Effector CD8-positive, alpha-beta T cell (primary cell): ENCODE measurements around the gene NKPD1.

ENCODE experiments used
- DNase-seq: peaks from one replicate; lab custom pipeline; 2025; lab: John Stamatoyannopoulos, UW

The NKPD1 gene

GRCh38 chr19:45154064-45154827 is 6.5 kb downstream of the NKPD1 start:
- DNase-seq: no peak

GRCh38 chr19:45153339-45154063 is 7.3 kb downstream of the NKPD1 start:
- peak; percentile 7 for DNase-seq

DNA sequence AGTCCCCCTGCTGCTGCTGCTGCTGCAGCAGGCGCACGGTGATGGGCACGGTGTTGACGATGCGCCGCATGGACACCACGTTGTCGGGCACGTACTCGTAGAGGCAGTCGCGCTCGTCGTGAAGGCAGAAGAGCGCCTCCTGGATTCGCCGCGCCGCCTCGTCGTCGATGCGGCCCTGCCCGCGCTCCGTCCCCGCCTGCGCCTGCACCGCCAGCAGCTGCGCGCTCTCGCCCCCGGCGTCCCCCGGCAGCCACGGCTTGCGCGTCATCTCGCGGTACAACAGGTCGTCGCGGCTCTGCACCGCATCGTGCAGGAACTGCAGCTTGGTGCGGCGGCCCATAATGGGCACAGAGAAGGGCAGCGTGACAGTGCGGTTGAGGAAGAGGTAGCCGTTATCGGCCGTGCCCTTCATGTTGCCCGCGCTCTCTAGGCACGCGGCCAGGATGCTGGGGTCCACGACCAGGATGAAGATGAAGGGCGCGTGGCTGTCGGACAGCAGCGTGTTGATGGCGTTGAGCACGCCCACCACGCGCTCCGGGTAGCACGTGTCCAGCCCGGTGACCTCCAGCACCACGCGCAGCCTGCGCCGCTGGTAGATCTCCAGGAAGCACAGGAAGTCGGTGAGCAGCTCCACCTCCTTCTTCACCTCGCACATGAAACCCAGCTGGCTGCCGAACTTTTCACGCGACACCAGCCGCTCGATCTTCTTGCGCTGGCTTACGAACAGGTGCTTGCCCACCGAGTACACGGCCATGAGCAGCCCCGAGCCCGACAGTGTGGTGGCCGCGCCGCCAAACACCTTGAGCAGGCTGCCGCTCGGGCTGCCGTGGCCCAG is 8.1 kb downstream of the NKPD1 start:
- DNase-seq: peak; percentile 15

DNA sequence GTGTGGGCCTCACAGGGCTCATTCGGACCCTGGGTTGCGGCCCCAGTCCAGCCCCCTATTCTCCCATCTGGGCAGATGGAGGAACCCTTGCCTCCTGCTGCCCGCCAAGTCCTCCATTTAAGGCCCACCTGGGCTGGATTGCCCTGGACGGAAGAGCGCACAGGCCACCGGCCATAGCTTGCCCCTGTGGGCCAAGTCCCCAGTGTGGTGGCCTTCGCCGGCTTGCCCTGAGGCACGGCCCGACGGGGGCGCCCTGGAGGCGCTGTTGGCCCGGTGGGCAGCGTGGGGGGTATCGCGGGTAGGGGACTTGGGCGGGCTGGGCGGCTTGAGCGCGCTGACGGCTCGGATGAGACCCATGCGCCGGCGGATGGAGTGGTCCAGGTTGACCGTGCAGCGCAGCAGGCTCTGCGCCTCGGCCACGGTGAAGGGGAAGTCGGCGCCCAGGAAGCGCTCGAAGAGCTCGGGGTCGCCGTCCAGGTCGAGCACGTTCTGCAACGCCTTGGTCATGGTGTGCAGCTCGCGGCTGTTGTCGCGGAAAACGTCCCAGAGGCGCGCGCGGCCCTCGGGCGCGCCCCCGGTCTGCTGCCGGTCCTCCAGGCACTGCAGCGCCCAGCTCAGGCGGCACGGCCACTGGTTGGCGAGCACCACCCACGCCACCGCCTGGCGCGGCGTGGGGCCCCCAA is 8.8 kb downstream of the NKPD1 start:
- no peak for DNase-seq

GRCh38 chr19:45151320-45151719 is 9.5 kb downstream of the NKPD1 start:
- no peak for DNase-seq

GRCh38 chr19:45150751-45151281 is 10.0 kb downstream of the NKPD1 start:
- DNase-seq: no peak

DNA sequence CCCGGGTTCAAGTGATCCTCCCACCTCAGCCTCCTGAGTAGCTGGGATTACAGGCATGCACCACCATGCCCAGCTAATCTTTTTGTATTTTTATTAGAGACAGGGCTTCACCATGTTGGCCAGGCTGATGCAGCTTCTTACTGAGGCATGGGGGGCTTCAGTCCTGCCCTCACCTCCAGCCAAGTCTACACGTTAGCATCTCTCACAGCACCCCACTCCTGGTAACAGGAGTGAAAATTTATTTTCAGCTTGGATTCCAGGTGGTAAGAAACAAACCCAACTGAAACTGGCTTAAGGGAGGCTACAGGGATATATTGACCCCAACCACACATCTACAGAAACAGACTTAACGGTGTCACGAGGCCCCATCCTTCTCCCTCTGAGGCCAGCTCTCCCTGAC is 10.6 kb downstream of the NKPD1 start:
- no peak for DNase-seq

- no peak for DNase-seq
Measured at GRCh38 chr19:45149129-45149528, 11.7 kb downstream of the NKPD1 start.

DNA sequence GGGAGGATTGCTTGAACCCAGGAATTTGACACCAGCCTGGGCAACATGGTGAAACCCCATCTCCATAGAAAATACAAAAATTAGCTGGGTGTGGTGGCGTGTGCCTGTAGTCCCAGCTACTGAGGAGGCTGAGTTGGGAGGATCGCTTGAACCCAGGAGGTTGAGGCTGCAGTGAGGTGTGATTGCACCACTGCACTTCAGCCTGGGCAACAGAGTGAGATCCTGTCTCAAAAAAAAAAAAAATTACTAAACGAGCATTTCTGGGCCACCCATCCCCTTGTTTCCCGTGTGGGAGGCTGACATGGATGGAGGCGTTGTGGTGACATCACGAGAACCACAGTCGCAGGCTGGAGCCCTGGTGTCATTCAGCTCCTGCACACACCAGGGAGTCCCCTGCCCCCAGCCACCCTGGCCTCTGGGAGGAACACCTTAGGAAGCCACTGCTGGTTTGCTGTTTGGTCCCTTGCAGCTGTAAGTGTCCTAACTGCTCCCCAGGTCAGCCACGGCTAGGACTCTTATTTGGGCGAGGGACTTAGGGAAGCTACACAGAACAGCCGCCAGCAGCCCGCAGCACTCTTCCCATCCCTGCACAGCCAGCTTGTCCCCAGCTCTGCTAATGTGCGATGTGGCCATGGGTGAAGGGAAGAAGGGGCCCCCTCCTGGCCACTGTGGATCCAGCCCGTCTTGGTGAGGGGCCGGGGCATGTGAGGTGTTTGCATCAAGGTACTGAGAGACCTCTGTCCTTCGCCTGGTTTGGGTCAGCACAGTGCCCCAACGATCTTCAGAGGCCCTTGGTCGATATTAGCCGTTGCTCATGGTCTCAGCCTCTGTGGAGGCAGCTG is 12.7 kb downstream of the NKPD1 start:
- DNase-seq: no peak

DNA sequence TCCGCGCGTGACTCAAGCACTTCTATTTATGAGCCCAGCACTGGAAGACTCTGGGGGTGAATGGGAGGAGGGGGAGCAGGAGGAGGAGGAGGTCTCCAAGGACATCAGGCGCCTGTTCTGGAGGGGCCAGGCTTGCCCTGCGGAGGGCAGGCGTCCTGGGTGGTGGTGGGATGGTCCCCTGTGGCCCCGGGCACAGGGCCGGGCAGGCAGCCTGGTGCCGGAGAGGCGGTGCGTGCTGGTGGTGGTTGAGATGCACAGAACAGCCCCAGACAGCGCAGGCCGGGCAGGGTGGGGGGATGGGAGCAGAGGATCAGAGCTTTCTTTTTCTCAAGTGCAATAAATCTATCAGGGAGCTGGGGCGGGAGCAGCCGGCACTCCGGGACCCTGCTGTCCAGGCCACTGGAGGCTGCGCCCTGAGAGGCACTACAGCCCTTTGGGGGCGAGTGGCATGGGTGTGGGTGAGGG is 14.0 kb downstream of the NKPD1 start:
- DNase-seq: no peak

- no peak for DNase-seq
Measured at GRCh38 chr19:45146251-45146650, 14.5 kb downstream of the NKPD1 start.

GRCh38 chr19:45145270-45146189 is 15.3 kb downstream of the NKPD1 start:
- no peak for DNase-seq

GRCh38 chr19:45144431-45145269 is 16.1 kb downstream of the NKPD1 start:
- no peak for DNase-seq

DNA sequence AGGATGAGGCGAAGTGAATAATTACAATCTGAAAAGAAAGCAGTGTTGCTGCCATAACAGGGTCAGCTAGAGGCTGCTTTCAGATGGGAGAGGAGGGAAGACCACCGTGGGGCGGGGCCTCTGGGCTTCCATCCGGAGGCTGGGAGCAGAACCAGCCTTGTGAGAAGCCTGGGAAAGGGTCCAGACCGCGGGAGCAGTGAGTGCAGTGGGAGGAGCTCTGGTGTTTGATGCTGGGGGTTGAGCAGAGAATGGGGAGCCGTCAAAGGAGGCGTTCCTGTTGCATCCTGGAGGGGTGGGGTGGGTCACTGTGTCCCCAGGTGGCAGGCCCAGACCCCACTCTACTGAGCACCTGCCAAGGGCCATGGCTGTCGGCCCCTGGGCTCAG is 18.1 kb downstream of the NKPD1 start:
- no peak for DNase-seq

DNA sequence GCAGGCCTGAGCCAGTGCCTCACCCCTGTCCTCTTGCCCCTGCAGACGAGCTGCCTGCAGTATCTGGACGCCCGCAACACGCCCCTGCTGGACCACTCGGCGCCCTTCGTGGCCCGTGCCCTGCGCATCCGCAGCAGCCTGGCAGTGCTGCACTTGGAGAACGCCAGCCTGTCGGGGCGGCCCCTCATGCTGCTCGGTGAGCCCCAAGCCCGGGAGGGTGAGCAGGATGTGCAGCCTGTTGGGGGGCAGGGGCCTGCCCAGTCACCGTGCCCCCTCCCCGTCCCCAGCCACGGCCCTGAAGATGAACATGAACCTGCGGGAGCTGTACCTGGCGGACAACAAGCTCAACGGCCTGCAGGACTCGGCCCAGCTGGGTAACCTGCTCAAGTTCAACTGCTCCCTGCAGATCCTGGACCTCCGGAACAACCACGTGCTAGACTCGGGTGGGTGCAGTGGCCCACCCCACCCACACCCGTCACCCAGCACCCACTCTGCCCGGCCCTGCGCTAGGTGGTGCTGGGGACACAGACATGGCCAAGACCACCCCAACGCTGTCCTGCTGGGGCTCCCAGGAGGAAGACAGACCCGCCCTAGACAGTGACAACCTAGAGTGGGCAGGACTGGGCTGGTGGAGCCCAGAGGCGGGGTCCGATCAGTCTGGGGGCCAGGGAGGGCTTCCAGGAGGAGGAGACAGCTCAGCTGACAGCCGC is 18.6 kb downstream of the NKPD1 start:
- DNase-seq: no peak

GRCh38 chr19:45141203-45141900 is 19.4 kb downstream of the NKPD1 start:
- no peak for DNase-seq

DNA sequence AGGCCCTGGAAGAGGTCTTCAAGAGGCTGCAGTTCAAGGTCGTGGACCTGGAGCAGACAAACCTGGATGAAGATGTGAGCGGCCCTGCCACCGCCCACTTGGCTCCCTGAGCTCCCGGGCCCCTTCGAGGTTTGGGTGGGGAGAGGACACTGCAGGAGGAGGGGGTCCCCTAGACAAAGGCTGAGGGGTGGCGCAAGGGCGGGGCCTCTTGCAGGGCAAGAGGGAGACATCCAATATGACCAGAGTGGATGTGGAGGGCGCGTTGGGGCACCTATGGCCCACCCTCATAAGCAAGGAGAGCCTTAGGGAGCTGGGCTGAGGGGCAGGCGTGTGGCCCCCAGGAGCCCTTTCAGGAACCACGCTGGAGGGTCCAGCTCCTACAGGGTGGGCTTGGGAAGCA is 20.2 kb downstream of the NKPD1 start:
- no peak for DNase-seq
